Effector CD4-positive, alpha-beta T cell (primary cell): ENCODE measurements around the gene USP25.

ENCODE experiments used
- DNase-seq: peaks from one replicate; pipeline ENCODE4 v3.0.0-alpha.2; 2020

The USP25 gene

DNA sequence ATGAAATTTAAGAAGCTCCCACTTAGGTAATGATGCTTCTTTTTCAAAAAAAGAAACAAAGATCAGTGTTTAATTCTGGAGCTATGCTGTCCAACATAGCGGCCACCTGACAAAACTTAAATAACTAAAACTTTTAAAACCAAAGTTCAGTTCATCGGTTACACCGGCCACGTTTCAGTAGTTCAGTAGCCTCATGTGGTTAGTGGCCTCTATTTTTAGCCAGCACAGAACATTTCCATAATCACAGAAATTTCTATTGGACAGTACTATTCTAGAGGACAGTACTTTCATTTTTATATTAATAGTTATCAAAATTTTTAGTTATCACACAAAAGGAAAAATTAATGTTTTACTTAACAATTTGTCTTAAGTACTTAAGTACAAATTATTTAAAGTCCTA is 141.0 kb downstream of the USP25 start:
- no peak for DNase-seq

DNA sequence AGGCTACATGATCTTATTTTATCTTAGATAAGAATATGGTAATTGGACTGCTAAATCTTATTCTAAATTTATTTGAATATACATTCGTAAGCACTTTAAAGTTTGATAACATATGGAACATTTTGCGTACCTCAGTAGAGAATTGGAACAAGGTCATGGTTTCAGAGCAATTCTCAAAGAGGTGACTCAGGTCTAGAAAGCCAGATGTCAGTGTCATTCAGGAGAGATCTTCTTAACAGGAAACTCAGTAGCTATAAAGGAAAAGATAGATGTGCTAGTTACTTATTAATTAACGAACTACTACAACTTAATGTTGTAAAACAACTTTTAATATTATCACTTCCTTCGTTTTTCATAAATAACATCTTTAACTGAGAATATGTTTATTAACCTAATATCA is 142.5 kb downstream of the USP25 start:
- no peak for DNase-seq

DNA sequence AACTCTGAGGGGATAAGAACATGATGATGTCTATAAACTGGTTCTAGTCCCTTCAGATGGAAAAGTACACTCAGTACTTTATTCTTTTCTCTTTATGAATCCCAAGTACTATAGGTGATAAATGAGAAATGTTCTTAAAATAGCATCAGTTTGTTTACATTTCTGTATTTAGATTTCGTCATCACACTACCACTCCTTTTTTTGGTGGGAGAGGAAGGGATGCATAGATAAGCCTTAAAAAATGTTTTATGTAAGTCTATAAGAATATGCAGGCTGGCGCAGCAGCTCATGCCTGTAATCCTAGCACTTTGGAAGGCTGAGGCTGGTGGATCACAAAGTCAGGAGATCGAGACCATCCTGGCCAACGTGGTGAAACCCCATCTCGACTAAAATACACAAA is 144.8 kb downstream of the USP25 start:
- DNase-seq, result no peak

DNA sequence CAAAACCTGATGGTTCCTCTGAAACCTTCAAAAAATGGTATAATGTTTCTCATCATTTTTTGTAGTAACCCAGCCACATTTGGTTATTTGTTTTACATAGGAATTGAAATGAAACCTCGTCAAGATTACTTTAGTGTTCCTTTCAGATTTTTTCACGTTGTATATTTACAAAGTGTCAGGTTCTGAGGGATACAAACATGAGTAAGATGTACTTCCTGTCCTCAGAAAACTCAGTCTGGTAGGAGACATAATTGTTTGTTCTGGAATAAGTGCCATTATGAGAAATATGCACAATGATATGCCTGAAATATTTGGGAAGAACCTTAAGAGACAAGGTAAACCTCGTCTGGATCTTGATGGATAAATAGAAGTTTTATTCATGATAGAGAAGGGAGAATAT is 145.5 kb downstream of the USP25 start:
- no peak for DNase-seq

GRCh38 chr21:15893902-15894301 is 164.1 kb downstream of the USP25 start:
- no peak for DNase-seq

DNA sequence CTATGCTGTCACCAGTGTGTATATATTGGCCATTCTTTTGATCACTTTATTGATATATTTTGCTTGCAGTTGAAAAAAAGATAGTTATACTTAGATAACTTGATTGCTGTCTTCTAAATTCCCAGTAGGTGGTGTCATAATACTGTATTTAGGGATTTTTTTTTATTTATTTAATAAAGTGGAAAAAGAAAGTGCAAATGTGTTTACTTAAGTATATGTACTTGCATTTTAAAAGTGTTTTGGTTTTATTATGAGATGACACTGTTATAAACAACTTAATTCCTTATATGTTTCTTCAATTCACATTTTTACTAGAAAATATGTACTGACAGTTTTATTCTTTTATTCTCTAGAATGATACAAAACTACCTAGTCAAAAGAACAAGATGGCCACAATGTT is 164.8 kb downstream of the USP25 start:
- no peak for DNase-seq

DNA sequence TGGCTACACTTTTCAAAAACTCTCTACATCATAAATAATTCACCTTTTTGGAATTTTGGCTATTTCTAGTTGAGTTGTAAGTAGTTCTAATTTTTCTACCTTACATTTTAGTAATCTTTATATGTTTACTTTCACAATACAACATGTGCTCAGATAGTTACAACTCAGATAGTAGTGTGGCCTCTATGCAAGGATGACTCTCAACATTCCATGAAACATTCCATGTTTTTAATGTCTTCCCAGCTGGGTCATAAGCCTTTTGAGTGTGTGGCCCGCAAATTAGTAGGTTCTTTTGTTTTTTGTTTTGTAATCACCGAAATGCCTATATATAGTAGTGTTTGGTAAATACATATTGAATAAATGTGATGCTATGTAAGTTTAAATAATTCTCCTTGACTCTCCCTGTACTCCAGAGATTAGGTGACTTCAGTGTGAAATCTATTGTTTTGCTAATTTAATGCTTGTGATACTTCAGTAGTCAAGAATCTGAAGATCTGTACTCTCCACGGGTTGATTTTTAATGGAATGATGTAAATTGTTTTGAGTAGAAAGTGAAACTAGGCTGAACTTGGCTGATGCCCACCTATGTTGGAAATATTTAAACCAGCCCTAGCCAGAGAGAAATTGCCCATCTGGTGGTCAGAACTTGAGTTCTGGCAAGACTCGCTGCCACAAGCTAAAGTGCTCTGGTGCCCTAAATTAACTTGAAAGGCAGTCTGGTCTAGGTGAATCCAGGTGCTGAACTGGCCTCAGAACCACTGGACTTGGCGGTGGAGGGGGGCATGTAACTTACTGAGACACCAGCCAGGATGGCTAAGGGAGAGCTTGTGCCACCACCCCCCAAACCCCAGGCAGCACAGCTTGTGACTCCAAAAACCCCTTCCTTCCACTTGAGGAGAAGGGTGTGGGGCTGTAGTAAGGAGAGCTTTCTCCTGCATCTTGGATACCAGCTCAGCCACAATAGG is 165.6 kb downstream of the USP25 start:
- DNase-seq, result no peak

- DNase-seq, result no peak
Observed at GRCh38 chr21:15896501-15896900, 166.7 kb downstream of the USP25 start.

DNA sequence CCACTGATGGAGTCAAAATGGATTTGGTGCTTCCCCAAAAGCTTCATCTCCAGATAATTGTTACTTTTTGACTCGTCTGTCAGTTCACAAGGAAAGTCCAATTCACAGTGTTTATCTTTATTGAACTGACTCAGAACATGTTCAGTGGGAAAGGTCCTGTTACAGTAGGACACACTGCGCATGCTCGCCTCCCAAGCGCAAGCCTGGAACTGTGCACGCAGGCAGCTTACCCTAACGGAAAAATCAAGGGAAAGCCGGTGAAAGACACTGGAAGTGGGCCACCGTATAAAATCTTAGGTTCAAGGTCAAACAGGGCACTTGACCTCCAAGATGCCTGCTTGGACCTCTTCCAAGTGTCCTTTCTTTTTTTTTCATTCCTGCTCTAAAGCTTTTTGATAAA is 174.6 kb downstream of the USP25 start:
- DNase-seq, result no peak

GRCh38 chr21:15908187-15908586 is 178.4 kb downstream of the USP25 start:
- no peak for DNase-seq

GRCh38 chr21:15928196-15928595 is 198.4 kb downstream of the USP25 start:
- no peak for DNase-seq

- DNase-seq, result no peak
Observed at GRCh38 chr21:15928686-15929425, 199.1 kb downstream of the USP25 start.

DNA sequence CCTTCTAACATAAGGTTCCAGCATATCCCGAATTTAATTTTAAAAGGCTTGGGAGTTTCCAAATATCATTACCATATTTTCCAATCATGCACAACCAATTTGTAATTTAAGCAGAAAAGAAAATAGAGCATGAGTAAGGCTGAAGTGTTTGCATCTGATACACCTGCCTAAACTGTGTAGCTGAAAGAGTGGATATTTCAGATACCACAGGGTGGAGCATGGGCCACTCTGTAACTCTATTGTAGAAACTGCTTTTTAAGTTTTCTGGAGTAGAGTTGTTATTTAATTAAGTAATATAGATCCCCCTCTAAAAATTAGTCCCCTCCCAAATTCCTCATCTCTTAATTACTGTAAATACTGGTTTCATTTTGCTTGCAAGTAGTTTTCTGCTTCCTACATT is 199.8 kb downstream of the USP25 start:
- no peak for DNase-seq
